Measurements from ENCODE around the gene C10orf71.

DNA sequence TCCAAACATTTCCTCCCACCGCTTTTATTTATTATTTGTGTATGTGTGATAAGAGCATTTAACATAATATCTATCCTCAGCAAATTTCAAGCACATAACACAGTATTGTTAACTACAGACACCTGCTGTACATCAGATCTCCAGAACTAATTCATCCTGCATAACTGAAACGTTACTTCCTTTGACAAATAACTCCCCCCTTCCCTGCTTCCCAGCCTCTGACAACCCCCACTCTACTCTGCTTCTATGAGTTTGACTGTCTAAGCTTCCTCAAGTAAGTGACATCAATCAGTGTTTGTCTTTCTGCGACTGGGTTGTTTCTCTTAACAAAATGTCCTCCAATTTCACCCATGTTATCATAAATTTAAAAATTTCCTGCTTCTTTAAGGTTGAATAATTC lies 22.1 kb downstream of the C10orf71 start:
- TF ChIP-seq, protein P1, sequence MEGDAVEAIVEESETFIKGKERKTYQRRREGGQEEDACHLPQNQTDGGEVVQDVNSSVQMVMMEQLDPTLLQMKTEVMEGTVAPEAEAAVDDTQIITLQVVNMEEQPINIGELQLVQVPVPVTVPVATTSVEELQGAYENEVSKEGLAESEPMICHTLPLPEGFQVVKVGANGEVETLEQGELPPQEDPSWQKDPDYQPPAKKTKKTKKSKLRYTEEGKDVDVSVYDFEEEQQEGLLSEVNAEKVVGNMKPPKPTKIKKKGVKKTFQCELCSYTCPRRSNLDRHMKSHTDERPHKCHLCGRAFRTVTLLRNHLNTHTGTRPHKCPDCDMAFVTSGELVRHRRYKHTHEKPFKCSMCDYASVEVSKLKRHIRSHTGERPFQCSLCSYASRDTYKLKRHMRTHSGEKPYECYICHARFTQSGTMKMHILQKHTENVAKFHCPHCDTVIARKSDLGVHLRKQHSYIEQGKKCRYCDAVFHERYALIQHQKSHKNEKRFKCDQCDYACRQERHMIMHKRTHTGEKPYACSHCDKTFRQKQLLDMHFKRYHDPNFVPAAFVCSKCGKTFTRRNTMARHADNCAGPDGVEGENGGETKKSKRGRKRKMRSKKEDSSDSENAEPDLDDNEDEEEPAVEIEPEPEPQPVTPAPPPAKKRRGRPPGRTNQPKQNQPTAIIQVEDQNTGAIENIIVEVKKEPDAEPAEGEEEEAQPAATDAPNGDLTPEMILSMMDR (IDR thresholded peaks at IDR 0.05; ENCODE audit: low read length), result no peak
- TF ChIP-seq EZH2 (optimal IDR thresholded peaks at IDR 0.05; ENCODE audit: low read depth, low read length), result no peak
